Natural killer cell (primary cell): ENCODE measurements around the gene TRAF2. TPM values are rescaled to one million over a fixed set of nuclear protein-coding genes. Genes with fewer than 3 reads are reported as not detected.

Experiments
- ATAC-seq, 3 donors: fragments of 150-1000 bp in 2 of 3; fragments of 200-7000 bp in 1 of 3; cut with Tn5 transposase; 1 replicate in 1 of 3; 2 replicates in 2 of 3; pipeline ENCODE4 v1.10.0; 2021; ENCODE audit warnings: mild to moderate bottlenecking in 2 of 3, moderate library complexity in 2 of 3
- DNase-seq, 2 donors: peaks; one replicate each; pipeline versions ENCODE4 v3.0.0 to v3.0.0-alpha.2; 2013 to 2021; ENCODE audit warnings: mixed read lengths in 1 of 2
- H3K27ac ChIP-seq: one replicate; pipeline ENCODE4 v1.5.1; 2013; ENCODE audit warnings: mild to moderate bottlenecking, low read length
- H3K27me3 ChIP-seq: one replicate; pipeline ENCODE4 v1.6.1; 2013; ENCODE audit warnings: low read length; ENCODE audit not compliant: control insufficient read depth, insufficient read depth
- H3K36me3 ChIP-seq: one replicate; pipeline ENCODE4 v1.6.1; 2013; ENCODE audit warnings: low read length; ENCODE audit not compliant: control insufficient read depth, insufficient read depth
- H3K4me1 ChIP-seq: one replicate; pipeline ENCODE4 v1.6.1; 2013; ENCODE audit warnings: low read length; ENCODE audit not compliant: control insufficient read depth, insufficient read depth
- H3K4me3 ChIP-seq: one replicate; pipeline ENCODE4 v1.5.1; 2013; ENCODE audit warnings: low read length
- H3K9me3 ChIP-seq: one replicate; pipeline ENCODE4 v1.6.1; 2013; ENCODE audit warnings: low read length; ENCODE audit not compliant: control insufficient read depth, insufficient read depth
- H3K27ac Mint-ChIP-seq, 2 donors: one replicate each; pipeline ENCODE4 v1.8.0; 2022; ENCODE audit warnings: mild to moderate bottlenecking in 2 of 2, mixed read lengths in 2 of 2, moderate library complexity in 1 of 2
- H3K27me3 Mint-ChIP-seq, 2 donors: one replicate each; pipeline ENCODE4 v1.8.0; 2022; ENCODE audit warnings: low read depth in 2 of 2, mixed read lengths in 2 of 2
- H3K36me3 Mint-ChIP-seq: one replicate; pipeline ENCODE4 v1.8.0; 2022; ENCODE audit warnings: mixed read lengths
- H3K4me1 Mint-ChIP-seq, 2 donors: one replicate each; pipeline ENCODE4 v1.8.0; 2022; ENCODE audit warnings: mixed read lengths in 2 of 2
- H3K4me3 Mint-ChIP-seq: one replicate; pipeline ENCODE4 v1.8.0; 2022; ENCODE audit warnings: mild to moderate bottlenecking, moderate library complexity, mixed read lengths
- H3K9me3 Mint-ChIP-seq, 2 donors: one replicate each; pipeline ENCODE4 v1.8.0; 2022; ENCODE audit warnings: mixed read lengths in 2 of 2
- CTCF ChIP-seq: fragments of 200-600 bp; IDR thresholded peaks from one replicate; pipeline ENCODE4 v1.8.0; 2022; ENCODE audit warnings: antibody characterized with exemption
- WGBS: methylation state at CpG from one replicate; pipeline ENCODE4 v1.1.7; 2013; ENCODE audit warnings: missing lambda C conversion rate; ENCODE audit not compliant: insufficient coverage; 5-methylcytosine and 5-hydroxymethylcytosine counted together
- intact Hi-C: fragments of 100-400 bp; cut with micrococcal nuclease; formaldehyde crosslinking; loops from one replicate; pipeline ENCODE4 v1.14.2; 2022
- total RNA-seq, 4 donors: library from RNA; stranded (reverse); fragments of 120-200 nt in 1 of 4; gene quantifications; one replicate each; pipeline versions ENCODE4 v1.2.3 to v1.2.4, GENCODE V29; 2013 to 2022

The TRAF2 gene
- total RNA-seq, 3 donors from 2014 or later (not counting 1 experiment from before 2014, with no cell fraction given), result 17.4 to 35.5 (median 25.0) TPM

GRCh38 chr9:136955202-136955942, 69.1 kb downstream of the TRAF2 start:
- 87% methylated on average over 14 of the region's 14 CpGs for WGBS

GRCh38 chr9:136955943-136956335, 69.6 kb downstream of the TRAF2 start:
- Histone ChIP-seq H3K4me3 (no peak overlapping the region), H3K27me3 (no peaks in the 10 kb centered on the region), H3K27ac (no peak overlapping the region), H3K36me3 (no peaks in the 10 kb centered on the region), H3K9me3 (no peaks in the 10 kb centered on the region), H3K4me1 (peaks cover 47% of the 10 kb centered on the region)
- no peak for TF ChIP-seq CTCF
- H3K4me3 Mint-ChIP-seq, result no peak overlapping the region
- peaks cover 4 to 5% of the 10 kb centered on the region in 2 donors for H3K9me3 Mint-ChIP-seq
- no peaks in the 10 kb centered on the region for H3K36me3 Mint-ChIP-seq
- peaks cover 4 to 57% of the 10 kb centered on the region in 2 donors for H3K4me1 Mint-ChIP-seq
- no peaks in the 10 kb centered on the region for H3K27me3 Mint-ChIP-seq
- intact Hi-C loops, result no loop called here
- 91% methylated on average over 9 of the region's 9 CpGs for WGBS
- no peak overlapping the region for H3K27ac Mint-ChIP-seq
- DNase-seq (no peak), ATAC-seq (no peak)

More at GRCh38 chr9:136955202-136955942, 69.1 kb downstream of the TRAF2 start:
- DNase-seq, result no peak
- Mint-ChIP-seq H3K36me3 (no peaks in the 10 kb centered on the region), H3K27ac (no peak overlapping the region), H3K27me3 (no peaks in the 10 kb centered on the region), H3K9me3 (peaks cover 4 to 5% of the 10 kb centered on the region in 2 donors), H3K4me3 (no peak overlapping the region), H3K4me1 (peaks cover 4 to 54% of the 10 kb centered on the region in 2 donors)
- no peak overlapping the region for H3K4me3 ChIP-seq
- peaks cover 47% of the 10 kb centered on the region for H3K4me1 ChIP-seq
- ATAC-seq, result no peak
- H3K27me3 ChIP-seq, result no peaks in the 10 kb centered on the region
- H3K27ac ChIP-seq, result no peak overlapping the region
- H3K9me3 ChIP-seq, result no peaks in the 10 kb centered on the region
- H3K36me3 ChIP-seq, result no peaks in the 10 kb centered on the region
- intact Hi-C loops, result no loop called here
- TF ChIP-seq CTCF, result no peak

GRCh38 chr9:136956604-136957003, 70.3 kb downstream of the TRAF2 start:
- DNase-seq, result no peak
- Mint-ChIP-seq H3K9me3 (peaks cover 4 to 5% of the 10 kb centered on the region in 2 donors), H3K4me1 (peaks cover 7 to 61% of the 10 kb centered on the region in 2 donors), H3K27me3 (no peaks in the 10 kb centered on the region), H3K4me3 (no peak overlapping the region), H3K27ac (peak overlapping the region in 1 of 2 donors; percentile 72), H3K36me3 (no peaks in the 10 kb centered on the region)
- peaks cover 47% of the 10 kb centered on the region for H3K4me1 ChIP-seq
- no peak for ATAC-seq
- TF ChIP-seq CTCF, result no peak
- no peaks in the 10 kb centered on the region for H3K27me3 ChIP-seq
- no peak overlapping the region for H3K4me3 ChIP-seq
- intact Hi-C loops, result no loop called here
- H3K27ac ChIP-seq, result no peak overlapping the region
- H3K9me3 ChIP-seq, result no peaks in the 10 kb centered on the region
- no peaks in the 10 kb centered on the region for H3K36me3 ChIP-seq
- 98% methylated on average over 4 of the region's 4 CpGs for WGBS
